Stimulated activated CD8-positive, alpha-beta memory T cell treated with anti-CD3 and anti-CD28 coated beads, Interleukin-12 subunit alpha, Interleukin-12 subunit beta, amount 100 ng/mL, for 4 hours (primary cell): ENCODE data around the gene TOX2.

Experiments
- DNase-seq: peaks from one replicate; pipeline ENCODE4 v3.0.0-alpha.2; 2020; ENCODE audit warnings: low read depth

TOX2 gene

GRCh38 chr20:44001667-44002596 is 87.3 kb downstream of the TOX2 start:
- no peak for DNase-seq

- no peak for DNase-seq
Measured at GRCh38 chr20:44002861-44003260, 88.2 kb downstream of the TOX2 start.

GRCh38 chr20:44003609-44004008 is 89.0 kb downstream of the TOX2 start:
- no peak for DNase-seq

- DNase-seq = no peak
Measured at GRCh38 chr20:44004306-44004915, 89.8 kb downstream of the TOX2 start.

- no peak for DNase-seq
Measured at GRCh38 chr20:44005661-44006060, 91.0 kb downstream of the TOX2 start.

GRCh38 chr20:44006126-44006525 is 91.5 kb downstream of the TOX2 start:
- no peak for DNase-seq

GRCh38 chr20:44006578-44006977 is 91.9 kb downstream of the TOX2 start:
- no peak for DNase-seq

- DNase-seq = no peak
Measured at GRCh38 chr20:44008806-44009678, 94.4 kb downstream of the TOX2 start.

GRCh38 chr20:44009679-44009992 is 95.0 kb downstream of the TOX2 start:
- no peak for DNase-seq

GRCh38 chr20:44010162-44010704 is 95.6 kb downstream of the TOX2 start:
- DNase-seq = no peak

GRCh38 chr20:44011251-44011940 is 96.7 kb downstream of the TOX2 start:
- no peak for DNase-seq

- no peak for DNase-seq
Measured at GRCh38 chr20:44012466-44013226, 98.0 kb downstream of the TOX2 start.

GRCh38 chr20:44014807-44015732 is 100.4 kb downstream of the TOX2 start:
- no peak for DNase-seq

GRCh38 chr20:44015733-44016103 is 101.1 kb downstream of the TOX2 start:
- no peak for DNase-seq

GRCh38 chr20:44016525-44016924 is 101.9 kb downstream of the TOX2 start:
- no peak for DNase-seq

- no peak for DNase-seq
Measured at GRCh38 chr20:44017211-44017610, 102.6 kb downstream of the TOX2 start.

- DNase-seq = no peak
Measured at GRCh38 chr20:44017905-44018258, 103.2 kb downstream of the TOX2 start.

- no peak for DNase-seq
Measured at GRCh38 chr20:44018259-44018941, 103.7 kb downstream of the TOX2 start.

GRCh38 chr20:44018942-44019637 is 104.4 kb downstream of the TOX2 start:
- DNase-seq = no peak
